Measurements from ENCODE around the gene CNKSR3.

Gene CNKSR3

GRCh38 chr6:154478701-154479060 is 31.8 kb downstream of the CNKSR3 start:
- TF ChIP-seq SIN3A (IDR thresholded peaks at IDR 0.05; ENCODE audit: borderline replicate concordance, insufficient read depth, low read length) = no peak

- no peak for TF ChIP-seq SIN3A (IDR thresholded peaks at IDR 0.05; ENCODE audit: borderline replicate concordance, insufficient read depth, low read length)
- TF ChIP-seq FOXP2 (optimal IDR thresholded peaks at IDR 0.05; ENCODE audit: borderline replicate concordance, extremely low read depth, extremely low read length, insufficient read depth) = no peak
- no peak for TF ChIP-seq REST (IDR thresholded peaks at IDR 0.05; ENCODE audit: insufficient read depth in 1 of 2, low read depth in 2 of 2, low read length in 2 of 2)
- no peak for TF ChIP-seq TAF1 (IDR thresholded peaks at IDR 0.05; ENCODE audit: borderline replicate concordance, insufficient read depth, low read length)
- TF ChIP-seq POLR2AphosphoS5 (IDR thresholded peaks at IDR 0.05; ENCODE audit: low read depth, low read length) = no peak
Measured at GRCh38 chr6:154478021-154478700, 32.3 kb downstream of the CNKSR3 start.

- TF ChIP-seq POLR2AphosphoS5 (IDR thresholded peaks at IDR 0.05; ENCODE audit: low read depth, low read length) = no peak
- TF ChIP-seq REST (IDR thresholded peaks at IDR 0.05; ENCODE audit: insufficient read depth in 1 of 2, low read depth in 2 of 2, low read length in 2 of 2) = no peak
- no peak for TF ChIP-seq FOXP2 (optimal IDR thresholded peaks at IDR 0.05; ENCODE audit: borderline replicate concordance, extremely low read depth, extremely low read length, insufficient read depth)
- no peak for TF ChIP-seq SIN3A (IDR thresholded peaks at IDR 0.05; ENCODE audit: borderline replicate concordance, insufficient read depth, low read length)
- no peak for TF ChIP-seq TAF1 (IDR thresholded peaks at IDR 0.05; ENCODE audit: borderline replicate concordance, insufficient read depth, low read length)
Measured at GRCh38 chr6:154476494-154476893, 34.0 kb downstream of the CNKSR3 start.

- no peak for TF ChIP-seq POLR2AphosphoS5 (IDR thresholded peaks at IDR 0.05; ENCODE audit: low read depth, low read length)
- TF ChIP-seq SIN3A (IDR thresholded peaks at IDR 0.05; ENCODE audit: borderline replicate concordance, insufficient read depth, low read length) = no peak
- TF ChIP-seq REST (IDR thresholded peaks at IDR 0.05; ENCODE audit: insufficient read depth in 1 of 2, low read depth in 2 of 2, low read length in 2 of 2) = no peak
- no peak for TF ChIP-seq FOXP2 (optimal IDR thresholded peaks at IDR 0.05; ENCODE audit: borderline replicate concordance, extremely low read depth, extremely low read length, insufficient read depth)
- TF ChIP-seq TAF1 (IDR thresholded peaks at IDR 0.05; ENCODE audit: borderline replicate concordance, insufficient read depth, low read length) = no peak
Measured at GRCh38 chr6:154474648-154475428, 35.6 kb downstream of the CNKSR3 start.

- no peak for TF ChIP-seq SIN3A (IDR thresholded peaks at IDR 0.05; ENCODE audit: borderline replicate concordance, insufficient read depth, low read length)
- TF ChIP-seq FOXP2 (optimal IDR thresholded peaks at IDR 0.05; ENCODE audit: borderline replicate concordance, extremely low read depth, extremely low read length, insufficient read depth) = no peak
- no peak for TF ChIP-seq POLR2AphosphoS5 (IDR thresholded peaks at IDR 0.05; ENCODE audit: low read depth, low read length)
- TF ChIP-seq TAF1 (IDR thresholded peaks at IDR 0.05; ENCODE audit: borderline replicate concordance, insufficient read depth, low read length) = no peak
- no peak for TF ChIP-seq REST (IDR thresholded peaks at IDR 0.05; ENCODE audit: insufficient read depth in 1 of 2, low read depth in 2 of 2, low read length in 2 of 2)
Measured at GRCh38 chr6:154473324-154473723, 37.2 kb downstream of the CNKSR3 start.

Measured in PFSK-1 (cell line).